Osteocyte (in vitro differentiated cells): ENCODE data around the gene ARHGAP42. TPM values are rescaled to one million over a fixed set of nuclear protein-coding genes. Genes with fewer than 3 reads are reported as not detected.

Experiments used
- DNase-seq: peaks from one replicate; pipeline ENCODE4 v3.0.0; 2021; ENCODE audit warnings: mixed read lengths; ENCODE audit not compliant: unreplicated experiment; ENCODE audit errors: extremely low spot score
- H3K27ac Mint-ChIP-seq: one replicate; pipeline ENCODE4 v1.8.0; 2021; ENCODE audit warnings: mild to moderate bottlenecking, mixed read lengths; ENCODE audit not compliant: unreplicated experiment
- H3K27me3 Mint-ChIP-seq: one replicate; pipeline ENCODE4 v1.8.0; 2021; ENCODE audit warnings: mixed read lengths; ENCODE audit not compliant: unreplicated experiment
- H3K36me3 Mint-ChIP-seq: one replicate; pipeline ENCODE4 v1.8.0; 2021; ENCODE audit warnings: mixed read lengths; ENCODE audit not compliant: unreplicated experiment
- H3K4me1 Mint-ChIP-seq: one replicate; pipeline ENCODE4 v1.8.0; 2021; ENCODE audit warnings: mixed read lengths; ENCODE audit not compliant: unreplicated experiment
- H3K4me3 Mint-ChIP-seq: one replicate; pipeline ENCODE4 v1.8.0; 2021; ENCODE audit warnings: mild to moderate bottlenecking, moderate library complexity, mixed read lengths; ENCODE audit not compliant: unreplicated experiment
- H3K9me3 Mint-ChIP-seq: one replicate; pipeline ENCODE4 v1.8.0; 2021; ENCODE audit warnings: mixed read lengths; ENCODE audit not compliant: unreplicated experiment
- total RNA-seq: library from RNA; stranded (reverse); gene quantifications from 2 replicates; pipeline ENCODE4 v1.2.1, GENCODE V29; 2021
- TF ChIP-seq, protein P1 (sequence below): fragments of 200-600 bp; sonication (generic); IDR thresholded peaks from 2 replicates; pipeline ENCODE4 v1.5.0; 2021; ENCODE audit warnings: antibody characterized with exemption, mild to moderate bottlenecking, moderate library complexity

ARHGAP42 gene
- total RNA-seq, 1 donor from 2014 or later = 12.7 TPM

DNA sequence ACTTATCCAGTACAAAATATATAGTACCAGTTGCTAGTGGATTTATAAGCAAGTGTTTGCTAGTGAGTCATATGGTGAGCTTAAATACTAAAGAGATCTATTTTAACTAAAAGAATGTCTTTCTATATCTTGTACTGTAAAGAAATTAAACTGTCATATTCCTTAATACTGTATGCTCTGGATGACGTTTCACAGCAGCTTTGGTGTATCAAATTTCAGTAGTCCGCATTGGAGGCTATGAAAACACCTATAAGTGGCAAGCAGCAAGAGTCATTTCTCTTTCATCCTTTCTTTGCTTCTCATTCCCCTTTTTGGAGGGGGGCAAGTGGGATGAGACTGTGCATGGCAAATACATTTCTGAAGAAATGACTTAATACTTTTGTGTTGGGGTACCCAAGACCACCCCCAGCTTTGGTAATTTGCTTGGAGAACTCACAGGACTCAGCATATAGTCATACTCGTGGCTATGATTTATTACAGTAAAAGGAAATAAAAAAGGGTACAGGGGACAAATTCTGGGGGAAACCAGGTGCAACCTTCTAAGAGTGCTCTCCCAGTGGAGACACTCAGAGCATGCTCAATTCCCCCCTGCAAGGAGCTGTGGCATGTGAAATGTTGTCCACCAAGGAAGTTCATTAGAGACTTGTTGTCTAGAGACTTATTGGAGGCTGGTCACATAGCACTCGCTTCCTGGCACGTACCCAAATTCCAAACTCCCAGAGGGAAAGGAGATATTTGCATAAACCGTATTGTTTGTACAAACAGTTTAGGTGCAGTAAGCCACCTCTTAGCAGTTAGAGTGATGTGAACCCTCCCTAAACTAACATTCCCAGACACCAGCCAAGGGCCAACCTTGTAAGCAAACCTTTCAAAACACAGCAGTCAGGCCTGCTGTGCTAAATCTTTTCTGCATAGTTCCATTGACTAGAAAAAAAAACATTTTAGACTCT is 231.7 kb downstream of the ARHGAP42 start:
- Mint-ChIP-seq H3K9me3 (no peaks in the 10 kb centered on the region), H3K27me3 (no peaks in the 10 kb centered on the region), H3K27ac (no peak overlapping the region), H3K36me3 (peaks cover 8% of the 10 kb centered on the region), H3K4me3 (no peak overlapping the region), H3K4me1 (peaks cover 33% of the 10 kb centered on the region)
- TF ChIP-seq, protein P1, sequence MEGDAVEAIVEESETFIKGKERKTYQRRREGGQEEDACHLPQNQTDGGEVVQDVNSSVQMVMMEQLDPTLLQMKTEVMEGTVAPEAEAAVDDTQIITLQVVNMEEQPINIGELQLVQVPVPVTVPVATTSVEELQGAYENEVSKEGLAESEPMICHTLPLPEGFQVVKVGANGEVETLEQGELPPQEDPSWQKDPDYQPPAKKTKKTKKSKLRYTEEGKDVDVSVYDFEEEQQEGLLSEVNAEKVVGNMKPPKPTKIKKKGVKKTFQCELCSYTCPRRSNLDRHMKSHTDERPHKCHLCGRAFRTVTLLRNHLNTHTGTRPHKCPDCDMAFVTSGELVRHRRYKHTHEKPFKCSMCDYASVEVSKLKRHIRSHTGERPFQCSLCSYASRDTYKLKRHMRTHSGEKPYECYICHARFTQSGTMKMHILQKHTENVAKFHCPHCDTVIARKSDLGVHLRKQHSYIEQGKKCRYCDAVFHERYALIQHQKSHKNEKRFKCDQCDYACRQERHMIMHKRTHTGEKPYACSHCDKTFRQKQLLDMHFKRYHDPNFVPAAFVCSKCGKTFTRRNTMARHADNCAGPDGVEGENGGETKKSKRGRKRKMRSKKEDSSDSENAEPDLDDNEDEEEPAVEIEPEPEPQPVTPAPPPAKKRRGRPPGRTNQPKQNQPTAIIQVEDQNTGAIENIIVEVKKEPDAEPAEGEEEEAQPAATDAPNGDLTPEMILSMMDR = no peak
- DNase-seq = no peak

DNA sequence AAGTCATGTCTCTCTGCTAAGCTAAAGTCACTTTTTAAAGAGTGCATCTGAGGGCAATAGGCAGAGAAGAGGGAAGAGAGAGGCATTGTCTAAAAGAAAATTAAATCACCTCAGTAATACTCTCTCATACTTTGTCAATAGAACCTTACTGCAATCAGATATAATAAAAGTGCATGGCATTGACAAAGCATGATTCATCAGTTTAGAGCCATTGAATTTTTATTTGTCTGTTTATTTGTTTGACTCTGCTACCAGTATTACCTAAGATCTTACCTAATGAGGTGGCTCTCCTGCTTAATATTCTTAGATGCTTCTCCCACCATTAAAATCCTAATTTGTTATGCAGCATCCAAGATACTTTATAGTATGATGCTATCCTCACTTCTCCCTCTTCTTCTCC is 233.5 kb downstream of the ARHGAP42 start:
- H3K27me3 Mint-ChIP-seq = no peaks in the 10 kb centered on the region
- no peak for DNase-seq
- H3K4me3 Mint-ChIP-seq = no peak overlapping the region
- no peak overlapping the region for H3K27ac Mint-ChIP-seq
- TF ChIP-seq, protein P1 = no peak
- H3K9me3 Mint-ChIP-seq = no peaks in the 10 kb centered on the region
- peaks cover 2% of the 10 kb centered on the region for H3K36me3 Mint-ChIP-seq
- H3K4me1 Mint-ChIP-seq = peaks cover 36% of the 10 kb centered on the region

DNA sequence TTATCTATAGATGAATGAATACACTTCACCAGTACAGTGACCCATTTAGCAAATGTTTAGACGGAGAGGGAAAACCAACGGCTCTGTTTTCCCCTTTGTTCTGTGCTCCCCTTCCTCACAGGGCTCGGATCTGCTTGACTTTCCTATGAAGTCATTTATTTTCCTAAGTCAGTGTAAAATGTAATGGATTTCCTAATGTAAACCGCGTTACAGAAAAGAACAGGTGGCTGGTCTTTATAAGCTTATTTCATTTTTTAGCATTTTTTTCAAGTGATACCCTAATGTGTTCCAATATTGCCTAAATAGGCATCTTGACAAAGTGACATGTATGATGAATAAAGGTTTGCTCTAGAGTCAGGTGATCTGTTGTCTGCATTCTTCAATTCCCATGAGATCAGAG is 235.0 kb downstream of the ARHGAP42 start:
- Mint-ChIP-seq H3K36me3 (peaks cover 2% of the 10 kb centered on the region), H3K4me1 (peaks cover 41% of the 10 kb centered on the region), H3K9me3 (no peaks in the 10 kb centered on the region), H3K27ac (no peak overlapping the region), H3K27me3 (no peaks in the 10 kb centered on the region), H3K4me3 (no peak overlapping the region)
- DNase-seq = no peak
- TF ChIP-seq, protein P1 = no peak

DNA sequence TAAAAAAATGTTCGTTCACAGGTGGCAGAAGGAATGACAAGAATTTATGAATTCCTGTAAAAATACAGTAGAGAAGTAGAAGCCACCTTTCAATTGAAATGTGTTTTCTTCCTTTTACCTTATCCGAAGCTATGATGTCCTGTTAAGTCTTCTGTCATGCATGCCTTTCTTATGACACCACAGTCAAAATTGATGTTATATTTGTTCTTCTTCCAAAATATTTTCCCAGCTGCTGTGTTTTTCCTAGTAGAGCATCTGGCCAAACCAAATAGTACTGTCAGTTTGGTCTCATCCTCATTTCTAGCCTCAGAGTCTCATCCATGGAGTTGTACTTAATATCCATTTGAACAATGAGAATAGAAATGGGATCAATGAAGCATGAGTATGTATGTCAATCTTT is 236.5 kb downstream of the ARHGAP42 start:
- TF ChIP-seq, protein P1 = no peak
- Mint-ChIP-seq H3K4me3 (no peak overlapping the region), H3K27me3 (no peaks in the 10 kb centered on the region), H3K9me3 (no peaks in the 10 kb centered on the region), H3K36me3 (peaks cover 2% of the 10 kb centered on the region), H3K27ac (peak overlapping the region; percentile 29), H3K4me1 (peaks cover 41% of the 10 kb centered on the region)
- no peak for DNase-seq

DNA sequence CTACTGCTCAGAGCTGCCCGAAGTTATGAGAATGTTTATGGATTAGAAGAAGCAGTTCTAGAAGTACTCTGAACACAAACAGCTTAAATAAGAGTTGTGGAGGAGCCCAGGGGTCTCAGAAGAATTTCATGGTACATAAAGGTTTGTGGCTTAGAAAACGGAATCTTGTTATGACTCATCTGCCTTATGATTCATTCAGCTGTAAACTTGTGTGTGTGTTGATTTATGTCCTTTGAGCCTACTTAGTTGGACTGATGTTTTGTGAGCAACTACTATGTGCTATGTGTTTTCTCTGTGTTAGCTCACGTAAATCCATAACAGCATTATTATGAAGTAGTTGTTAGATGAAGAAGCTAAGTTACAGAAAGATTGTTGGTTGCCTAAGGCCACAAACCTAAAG is 238.8 kb downstream of the ARHGAP42 start:
- TF ChIP-seq, protein P1 = no peak
- DNase-seq = no peak
- Mint-ChIP-seq H3K27ac (peak overlapping the region; percentile 62), H3K4me3 (no peak overlapping the region), H3K27me3 (no peaks in the 10 kb centered on the region), H3K4me1 (peaks cover 40% of the 10 kb centered on the region), H3K36me3 (peaks cover under 1% of the 10 kb centered on the region), H3K9me3 (no peaks in the 10 kb centered on the region)
